ENCODE results near the gene PCDHA8.
"Not testable (repeated sequence)": the region's sequence is repeated elsewhere in the genome, so short reads cannot be mapped to it uniquely, and the experiment has no call there.

PCDHA8 gene

DNA sequence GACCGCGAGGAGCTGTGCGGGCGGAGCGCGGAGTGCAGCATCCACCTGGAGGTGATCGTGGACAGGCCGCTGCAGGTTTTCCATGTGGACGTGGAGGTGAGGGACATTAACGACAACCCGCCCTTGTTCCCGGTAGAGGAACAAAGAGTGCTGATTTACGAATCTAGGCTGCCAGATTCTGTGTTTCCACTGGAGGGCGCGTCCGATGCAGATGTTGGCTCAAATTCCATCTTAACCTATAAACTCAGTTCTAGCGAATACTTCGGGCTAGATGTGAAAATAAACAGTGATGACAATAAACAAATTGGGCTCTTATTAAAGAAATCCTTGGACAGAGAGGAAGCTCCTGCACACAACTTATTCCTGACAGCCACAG, 12.6 kb upstream of the PCDHA8 start:
- peak; percentile 40 for DNase-seq

GRCh38 chr5:140829511-140830501, 11.2 kb upstream of the PCDHA8 start:
- not testable (repeated sequence) for DNase-seq

DNA sequence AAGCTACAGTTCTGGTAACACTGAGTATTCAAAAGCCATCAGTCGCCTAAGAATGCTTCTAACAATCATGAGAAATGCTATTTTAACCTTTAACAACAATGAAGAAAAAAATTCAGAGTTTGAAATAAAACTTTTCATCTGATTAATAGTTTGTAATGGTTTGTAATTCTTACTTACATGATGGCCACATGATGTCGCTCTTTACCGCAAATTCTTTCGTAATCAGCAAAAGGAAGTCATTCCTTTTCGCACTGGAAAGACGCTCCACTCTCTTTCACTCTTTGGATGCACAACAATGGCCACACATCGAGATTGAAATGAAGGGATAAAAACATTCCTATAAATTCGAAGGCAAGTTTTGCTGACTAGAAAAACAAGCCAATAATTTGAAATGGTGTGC, 7.0 kb upstream of the PCDHA8 start, which contains the start of gene PCDHA7:
Gene PCDHA7 (plus strand): TSS at position 277 of the 400 bp plus-strand sequence. CDS start 115 bp downstream, at position 392.
- DNase-seq, result no peak

DNA sequence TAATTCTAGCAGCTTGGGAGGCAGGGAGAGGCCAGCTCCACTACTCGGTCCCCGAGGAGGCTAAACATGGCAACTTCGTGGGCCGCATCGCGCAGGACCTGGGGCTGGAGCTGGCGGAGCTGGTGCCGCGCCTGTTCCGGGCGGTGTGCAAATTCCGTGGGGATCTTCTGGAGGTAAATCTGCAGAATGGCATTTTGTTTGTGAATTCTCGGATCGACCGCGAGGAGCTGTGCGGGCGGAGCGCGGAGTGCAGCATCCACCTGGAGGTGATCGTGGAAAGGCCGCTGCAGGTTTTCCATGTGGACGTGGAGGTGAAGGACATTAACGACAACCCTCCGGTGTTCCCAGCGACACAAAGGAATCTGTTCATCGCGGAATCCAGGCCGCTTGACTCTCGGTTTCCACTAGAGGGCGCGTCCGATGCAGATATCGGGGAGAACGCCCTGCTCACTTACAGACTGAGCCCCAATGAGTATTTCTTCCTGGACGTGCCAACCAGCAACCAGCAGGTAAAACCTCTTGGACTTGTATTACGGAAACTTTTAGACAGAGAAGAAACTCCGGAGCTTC, 6.5 kb upstream of the PCDHA8 start:
- not testable (repeated sequence) for DNase-seq

GRCh38 chr5:140835622-140836510, 5.1 kb upstream of the PCDHA8 start:
- DNase-seq, result no peak

DNA sequence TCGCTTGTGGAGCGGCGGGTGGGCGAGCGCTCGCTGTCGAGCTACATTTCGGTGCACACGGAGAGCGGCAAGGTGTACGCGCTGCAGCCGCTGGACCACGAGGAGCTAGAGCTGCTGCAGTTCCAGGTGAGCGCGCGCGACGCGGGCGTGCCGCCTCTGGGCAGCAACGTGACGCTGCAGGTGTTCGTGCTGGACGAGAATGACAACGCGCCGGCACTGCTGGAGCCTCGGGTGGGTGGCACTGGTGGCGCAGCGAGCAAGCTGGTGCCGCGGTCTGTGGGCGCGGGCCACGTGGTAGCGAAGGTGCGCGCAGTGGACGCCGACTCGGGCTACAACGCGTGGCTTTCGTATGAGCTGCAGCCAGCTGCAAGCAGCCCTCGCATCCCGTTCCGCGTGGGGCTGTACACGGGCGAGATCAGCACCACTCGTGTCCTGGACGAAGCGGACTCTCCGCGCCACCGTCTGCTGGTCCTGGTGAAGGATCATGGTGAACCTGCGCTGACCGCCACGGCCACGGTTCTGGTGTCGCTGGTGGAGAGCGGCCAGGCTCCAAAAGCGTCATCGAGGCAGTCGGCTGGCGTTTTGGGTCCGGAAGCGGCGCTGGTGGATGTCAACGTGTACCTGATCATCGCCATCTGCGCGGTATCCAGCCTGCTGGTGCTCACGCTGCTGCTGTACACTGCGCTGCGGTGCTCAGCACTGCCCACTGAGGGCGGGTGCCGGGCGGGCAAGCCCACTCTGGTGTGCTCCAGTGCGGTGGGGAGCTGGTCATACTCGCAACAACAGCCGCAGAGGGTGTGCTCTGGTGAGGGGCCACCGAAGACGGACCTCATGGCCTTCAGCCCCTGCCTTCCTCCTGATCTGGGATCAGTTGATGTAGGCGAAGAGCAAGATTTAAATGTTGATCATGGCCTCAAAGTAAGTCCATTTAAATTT, 2.1 kb downstream of the PCDHA8 start:
- DNase-seq, result no peak

DNA sequence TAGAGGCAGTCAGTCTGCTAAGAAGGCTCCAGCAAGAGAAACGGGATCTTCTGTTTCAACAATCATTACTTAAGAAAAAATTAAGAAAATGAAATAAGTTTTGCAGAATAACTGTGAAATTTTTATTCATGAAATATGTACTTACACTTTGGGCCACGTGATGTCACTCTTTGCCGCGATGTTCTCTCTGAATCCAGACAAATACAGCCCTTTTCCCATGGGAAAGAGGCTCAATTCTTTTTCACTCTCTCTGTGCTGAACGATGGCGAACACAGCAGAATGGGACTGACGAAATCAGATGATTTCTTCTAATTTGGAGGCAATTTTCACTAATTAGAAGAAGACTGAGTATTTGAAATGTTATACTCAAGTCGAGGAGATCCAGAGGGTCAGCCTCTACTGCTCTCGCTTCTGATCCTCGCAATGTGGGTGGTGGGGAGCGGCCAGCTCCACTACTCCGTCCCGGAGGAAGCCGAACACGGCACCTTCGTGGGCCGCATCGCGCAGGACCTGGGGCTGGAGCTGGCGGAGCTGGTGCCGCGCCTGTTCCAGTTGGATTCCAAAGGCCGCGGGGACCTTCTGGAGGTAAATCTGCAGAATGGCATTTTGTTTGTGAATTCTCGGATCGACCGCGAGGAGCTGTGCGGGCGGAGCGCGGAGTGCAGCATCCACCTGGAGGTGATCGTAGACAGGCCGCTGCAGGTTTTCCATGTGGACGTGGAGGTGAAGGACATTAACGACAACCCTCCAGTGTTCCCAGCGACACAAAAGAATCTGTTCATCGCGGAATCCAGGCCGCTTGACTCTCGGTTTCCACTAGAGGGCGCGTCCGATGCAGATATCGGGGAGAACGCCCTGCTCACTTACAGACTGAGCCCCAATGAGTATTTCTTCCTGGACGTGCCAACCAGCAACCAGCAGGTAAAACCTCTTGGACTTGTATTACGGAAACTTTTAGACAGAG, 7.4 kb downstream of the PCDHA8 start, which contains the start of gene PCDHA9:
Gene PCDHA9 (plus strand): TSS at position 244 of the 964 bp plus-strand sequence. CDS start 114 bp downstream, at position 358.
- DNase-seq, result not testable (repeated sequence)

- not testable (repeated sequence) for DNase-seq
These were observed 9.0 kb downstream of the PCDHA8 start for GRCh38 chr5:140849831-140850634.

GRCh38 chr5:140855772-140856674, 15.0 kb downstream of the PCDHA8 start, which contains the start of gene PCDHA10:
Gene PCDHA10, plus strand, starts transcription at chr5:140855897. Its CDS starts 152 bp downstream, at chr5:140856049.
- no peak for DNase-seq

GRCh38 chr5:140857177-140857986, 16.4 kb downstream of the PCDHA8 start:
- no peak for DNase-seq

- DNase-seq, result no peak
These were observed 16.9 kb downstream of the PCDHA8 start for GRCh38 chr5:140857987-140858240.

GRCh38 chr5:140862441-140863295, 21.7 kb downstream of the PCDHA8 start:
- no peak for DNase-seq

GRCh38 chr5:140868721-140869554, 28.0 kb downstream of the PCDHA8 start, which contains the start of gene PCDHA11:
Gene PCDHA11, plus strand, starts transcription at chr5:140868957. Its CDS starts 147 bp downstream, at chr5:140869104.
- no peak for DNase-seq

DNA sequence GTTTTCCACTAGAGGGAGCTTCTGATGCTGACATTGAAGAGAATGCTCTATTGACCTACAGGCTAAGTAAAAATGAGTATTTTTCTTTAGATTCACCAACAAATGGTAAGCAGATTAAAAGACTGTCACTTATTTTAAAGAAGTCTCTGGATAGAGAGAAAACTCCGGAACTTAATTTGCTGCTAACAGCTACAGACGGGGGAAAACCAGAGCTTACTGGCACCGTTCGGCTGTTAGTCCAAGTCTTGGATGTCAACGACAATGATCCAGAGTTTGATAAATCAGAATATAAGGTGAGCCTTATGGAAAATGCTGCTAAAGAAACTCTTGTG, 28.5 kb downstream of the PCDHA8 start:
- no peak for DNase-seq

All from NCI-H2081 treated with DMSO at 0.1 percent for 48 hours (cell line).